ENCODE measurements around the gene CLTB.

DNA sequence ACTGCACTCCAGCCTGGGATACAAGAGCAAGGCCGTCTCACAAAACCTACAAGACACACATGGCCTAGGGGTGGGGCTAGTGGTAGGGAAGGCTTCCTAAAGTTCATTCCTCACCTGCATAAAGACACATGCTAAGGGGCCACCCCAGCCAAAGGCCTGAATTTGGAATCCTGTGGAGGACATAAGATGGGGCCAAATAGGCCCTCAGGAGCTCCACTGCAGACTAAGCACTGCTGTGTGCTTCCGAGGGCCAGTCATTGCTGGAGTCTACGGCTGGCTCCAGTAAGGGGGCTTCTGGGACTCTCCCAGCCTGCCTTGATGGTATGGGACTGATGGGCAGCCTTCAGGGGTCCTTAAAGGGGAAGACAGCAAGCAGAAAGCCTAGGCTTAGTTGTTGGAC lies 33.6 kb downstream of the CLTB start:
- TF ChIP-seq, protein P1, sequence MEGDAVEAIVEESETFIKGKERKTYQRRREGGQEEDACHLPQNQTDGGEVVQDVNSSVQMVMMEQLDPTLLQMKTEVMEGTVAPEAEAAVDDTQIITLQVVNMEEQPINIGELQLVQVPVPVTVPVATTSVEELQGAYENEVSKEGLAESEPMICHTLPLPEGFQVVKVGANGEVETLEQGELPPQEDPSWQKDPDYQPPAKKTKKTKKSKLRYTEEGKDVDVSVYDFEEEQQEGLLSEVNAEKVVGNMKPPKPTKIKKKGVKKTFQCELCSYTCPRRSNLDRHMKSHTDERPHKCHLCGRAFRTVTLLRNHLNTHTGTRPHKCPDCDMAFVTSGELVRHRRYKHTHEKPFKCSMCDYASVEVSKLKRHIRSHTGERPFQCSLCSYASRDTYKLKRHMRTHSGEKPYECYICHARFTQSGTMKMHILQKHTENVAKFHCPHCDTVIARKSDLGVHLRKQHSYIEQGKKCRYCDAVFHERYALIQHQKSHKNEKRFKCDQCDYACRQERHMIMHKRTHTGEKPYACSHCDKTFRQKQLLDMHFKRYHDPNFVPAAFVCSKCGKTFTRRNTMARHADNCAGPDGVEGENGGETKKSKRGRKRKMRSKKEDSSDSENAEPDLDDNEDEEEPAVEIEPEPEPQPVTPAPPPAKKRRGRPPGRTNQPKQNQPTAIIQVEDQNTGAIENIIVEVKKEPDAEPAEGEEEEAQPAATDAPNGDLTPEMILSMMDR (conservative IDR thresholded peaks at IDR 0.05; ENCODE audit: low read depth in 2 of 2) = no peak
- TF ChIP-seq EZH2phosphoT487 (IDR thresholded peaks at IDR 0.05; ENCODE audit: unreplicated experiment) = no peak
- TF ChIP-seq JUNB (IDR thresholded peaks at IDR 0.05; ENCODE audit: unreplicated experiment) = no peak
- TF ChIP-seq, protein P2, sequence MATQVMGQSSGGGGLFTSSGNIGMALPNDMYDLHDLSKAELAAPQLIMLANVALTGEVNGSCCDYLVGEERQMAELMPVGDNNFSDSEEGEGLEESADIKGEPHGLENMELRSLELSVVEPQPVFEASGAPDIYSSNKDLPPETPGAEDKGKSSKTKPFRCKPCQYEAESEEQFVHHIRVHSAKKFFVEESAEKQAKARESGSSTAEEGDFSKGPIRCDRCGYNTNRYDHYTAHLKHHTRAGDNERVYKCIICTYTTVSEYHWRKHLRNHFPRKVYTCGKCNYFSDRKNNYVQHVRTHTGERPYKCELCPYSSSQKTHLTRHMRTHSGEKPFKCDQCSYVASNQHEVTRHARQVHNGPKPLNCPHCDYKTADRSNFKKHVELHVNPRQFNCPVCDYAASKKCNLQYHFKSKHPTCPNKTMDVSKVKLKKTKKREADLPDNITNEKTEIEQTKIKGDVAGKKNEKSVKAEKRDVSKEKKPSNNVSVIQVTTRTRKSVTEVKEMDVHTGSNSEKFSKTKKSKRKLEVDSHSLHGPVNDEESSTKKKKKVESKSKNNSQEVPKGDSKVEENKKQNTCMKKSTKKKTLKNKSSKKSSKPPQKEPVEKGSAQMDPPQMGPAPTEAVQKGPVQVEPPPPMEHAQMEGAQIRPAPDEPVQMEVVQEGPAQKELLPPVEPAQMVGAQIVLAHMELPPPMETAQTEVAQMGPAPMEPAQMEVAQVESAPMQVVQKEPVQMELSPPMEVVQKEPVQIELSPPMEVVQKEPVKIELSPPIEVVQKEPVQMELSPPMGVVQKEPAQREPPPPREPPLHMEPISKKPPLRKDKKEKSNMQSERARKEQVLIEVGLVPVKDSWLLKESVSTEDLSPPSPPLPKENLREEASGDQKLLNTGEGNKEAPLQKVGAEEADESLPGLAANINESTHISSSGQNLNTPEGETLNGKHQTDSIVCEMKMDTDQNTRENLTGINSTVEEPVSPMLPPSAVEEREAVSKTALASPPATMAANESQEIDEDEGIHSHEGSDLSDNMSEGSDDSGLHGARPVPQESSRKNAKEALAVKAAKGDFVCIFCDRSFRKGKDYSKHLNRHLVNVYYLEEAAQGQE (IDR thresholded peaks at IDR 0.05; ENCODE audit: unreplicated experiment) = no peak
